ENCODE results near the gene MPND. TPM values are rescaled to one million over a fixed set of nuclear protein-coding genes. Genes with fewer than 3 reads are reported as not detected.
A peak's percentile ranks its signal among the peaks of the same experiment; 100 is the strongest.

The MPND gene
- total RNA-seq, 1 donor from 2014 or later, result 19.3 TPM

- peak overlapping the region; percentile 22 for H3K27ac Mint-ChIP-seq
- H3K4me3 Mint-ChIP-seq, result no peak overlapping the region
- peaks cover 12% of the 10 kb centered on the region for H3K4me1 Mint-ChIP-seq (ENCODE audit: low read depth)
- H3K27me3 Mint-ChIP-seq (ENCODE audit: insufficient read depth), result no peaks in the 10 kb centered on the region
- H3K36me3 Mint-ChIP-seq (ENCODE audit: low read depth), result peaks cover 11% of the 10 kb centered on the region
- H3K9me3 Mint-ChIP-seq, result no peaks in the 10 kb centered on the region
- no peak for DNase-seq (ENCODE audit: low spot score)
- intact Hi-C loops (cut with micrococcal nuclease), result no loop called here
Measured at GRCh38 chr19:4388337-4389063, 45.1 kb downstream of the MPND start.

- no peak for DNase-seq (ENCODE audit: low spot score)
- Mint-ChIP-seq H3K9me3 (no peaks in the 10 kb centered on the region), H3K4me1 (ENCODE audit: low read depth) (peaks cover 15% of the 10 kb centered on the region), H3K27me3 (ENCODE audit: insufficient read depth) (no peaks in the 10 kb centered on the region), H3K36me3 (ENCODE audit: low read depth) (peaks cover 13% of the 10 kb centered on the region), H3K27ac (no peak overlapping the region), H3K4me3 (no peak overlapping the region)
- intact Hi-C loops (cut with micrococcal nuclease), result no loop called here
Measured at GRCh38 chr19:4389064-4389375, 45.7 kb downstream of the MPND start.

GRCh38 chr19:4389511-4390016 lies 46.2 kb downstream of the MPND start:
- Mint-ChIP-seq H3K9me3 (no peaks in the 10 kb centered on the region), H3K4me1 (ENCODE audit: low read depth) (peaks cover 21% of the 10 kb centered on the region), H3K36me3 (ENCODE audit: low read depth) (peaks cover 17% of the 10 kb centered on the region), H3K4me3 (no peak overlapping the region), H3K27ac (no peak overlapping the region), H3K27me3 (ENCODE audit: insufficient read depth) (no peaks in the 10 kb centered on the region)
- DNase-seq (ENCODE audit: low spot score), result no peak
- intact Hi-C loops (cut with micrococcal nuclease), result no loop called here

- intact Hi-C loops (cut with micrococcal nuclease), result no loop called here
- no peaks in the 10 kb centered on the region for H3K9me3 Mint-ChIP-seq
- DNase-seq (ENCODE audit: low spot score), result no peak
- peak overlapping the region; percentile 19 for H3K4me3 Mint-ChIP-seq
- no peaks in the 10 kb centered on the region for H3K27me3 Mint-ChIP-seq (ENCODE audit: insufficient read depth)
- H3K4me1 Mint-ChIP-seq (ENCODE audit: low read depth), result peaks cover 26% of the 10 kb centered on the region
- H3K27ac Mint-ChIP-seq, result peak overlapping the region; percentile 63
- peaks cover 21% of the 10 kb centered on the region for H3K36me3 Mint-ChIP-seq (ENCODE audit: low read depth)
Measured at GRCh38 chr19:4390017-4390566, 46.7 kb downstream of the MPND start.

- Mint-ChIP-seq H3K4me1 (ENCODE audit: low read depth) (peaks cover 30% of the 10 kb centered on the region), H3K36me3 (ENCODE audit: low read depth) (peaks cover 27% of the 10 kb centered on the region), H3K4me3 (no peak overlapping the region), H3K9me3 (no peaks in the 10 kb centered on the region), H3K27me3 (ENCODE audit: insufficient read depth) (no peaks in the 10 kb centered on the region), H3K27ac (peak overlapping the region; percentile 56)
- intact Hi-C loops (cut with micrococcal nuclease), result no loop called here
- no peak for DNase-seq (ENCODE audit: low spot score)
Measured at GRCh38 chr19:4390567-4391305, 47.4 kb downstream of the MPND start.

- Mint-ChIP-seq H3K9me3 (no peaks in the 10 kb centered on the region), H3K27me3 (ENCODE audit: insufficient read depth) (no peaks in the 10 kb centered on the region), H3K36me3 (ENCODE audit: low read depth) (peaks cover 25% of the 10 kb centered on the region), H3K27ac (no peak overlapping the region), H3K4me3 (no peak overlapping the region), H3K4me1 (ENCODE audit: low read depth) (peaks cover 30% of the 10 kb centered on the region)
- intact Hi-C loops (cut with micrococcal nuclease), result no loop called here
- no peak for DNase-seq (ENCODE audit: low spot score)
Measured at GRCh38 chr19:4391306-4391693, 47.9 kb downstream of the MPND start.

- no peaks in the 10 kb centered on the region for H3K27me3 Mint-ChIP-seq (ENCODE audit: insufficient read depth)
- peaks cover 31% of the 10 kb centered on the region for H3K36me3 Mint-ChIP-seq (ENCODE audit: low read depth)
- no peak overlapping the region for H3K4me3 Mint-ChIP-seq
- H3K9me3 Mint-ChIP-seq, result no peaks in the 10 kb centered on the region
- intact Hi-C loops (cut with micrococcal nuclease), result no loop called here
- H3K27ac Mint-ChIP-seq, result no peak overlapping the region
- peaks cover 36% of the 10 kb centered on the region for H3K4me1 Mint-ChIP-seq (ENCODE audit: low read depth)
- DNase-seq (ENCODE audit: low spot score), result no peak
Measured at GRCh38 chr19:4391701-4392483, 48.5 kb downstream of the MPND start.

- Mint-ChIP-seq H3K27me3 (ENCODE audit: insufficient read depth) (peaks cover under 1% of the 10 kb centered on the region), H3K4me3 (no peak overlapping the region), H3K36me3 (ENCODE audit: low read depth) (peaks cover 35% of the 10 kb centered on the region), H3K27ac (peak overlapping the region; percentile 55), H3K4me1 (ENCODE audit: low read depth) (peaks cover 56% of the 10 kb centered on the region), H3K9me3 (no peaks in the 10 kb centered on the region)
- intact Hi-C loops (cut with micrococcal nuclease), result no loop called here
- no peak for DNase-seq (ENCODE audit: low spot score)
Measured at GRCh38 chr19:4393947-4394590, 50.7 kb downstream of the MPND start.

- H3K4me3 Mint-ChIP-seq, result peak overlapping the region; percentile 24
Measured at GRCh38 chr19:4396949-4397783, 53.8 kb downstream of the MPND start.

GRCh38 chr19:4399812-4400134 lies 56.4 kb downstream of the MPND start:
- no peak for DNase-seq (ENCODE audit: low spot score)
- H3K4me3 Mint-ChIP-seq, result peak overlapping the region; percentile 96
- peaks cover 31% of the 10 kb centered on the region for H3K36me3 Mint-ChIP-seq (ENCODE audit: low read depth)
- peak overlapping the region; percentile 94 for H3K27ac Mint-ChIP-seq
- H3K9me3 Mint-ChIP-seq, result no peaks in the 10 kb centered on the region
- intact Hi-C loops (cut with micrococcal nuclease), result loop anchor here (1.0 to 10.0 kb wide), 7 partner anchors 20 to 1215 kb away; partner anchors contain the start of genes EBI3, MPND, NCLN and ZBTB7A
- peaks cover 72% of the 10 kb centered on the region for H3K4me1 Mint-ChIP-seq (ENCODE audit: low read depth)
- peaks cover 3% of the 10 kb centered on the region for H3K27me3 Mint-ChIP-seq (ENCODE audit: insufficient read depth)

More at GRCh38 chr19:4396949-4397783, 53.8 kb downstream of the MPND start:
- Mint-ChIP-seq H3K4me1 (ENCODE audit: low read depth) (peaks cover 63% of the 10 kb centered on the region), H3K9me3 (no peaks in the 10 kb centered on the region), H3K36me3 (ENCODE audit: low read depth) (peaks cover 35% of the 10 kb centered on the region), H3K27me3 (ENCODE audit: insufficient read depth) (peaks cover 3% of the 10 kb centered on the region), H3K27ac (no peak overlapping the region)
- no peak for DNase-seq (ENCODE audit: low spot score)
- intact Hi-C loops (cut with micrococcal nuclease), result no loop called here

GRCh38 chr19:4400135-4400936 lies 57.0 kb downstream of the MPND start, which contains the start of gene SH3GL1:
Gene SH3GL1 (minus strand): TSS chr19:4400547. CDS start chr19:4400368, 179 bp downstream.
- no peaks in the 10 kb centered on the region for H3K9me3 Mint-ChIP-seq
- peaks cover 3% of the 10 kb centered on the region for H3K27me3 Mint-ChIP-seq (ENCODE audit: insufficient read depth)
- peaks cover 71% of the 10 kb centered on the region for H3K4me1 Mint-ChIP-seq (ENCODE audit: low read depth)
- peaks cover 28% of the 10 kb centered on the region for H3K36me3 Mint-ChIP-seq (ENCODE audit: low read depth)
- DNase-seq (ENCODE audit: low spot score), result peak; percentile 88
- H3K27ac Mint-ChIP-seq, result peak within 1 kb of the TSS; percentile 94
- peak within 1 kb of the TSS; percentile 96 for H3K4me3 Mint-ChIP-seq
- intact Hi-C loops (cut with micrococcal nuclease), result loop anchor here (1.0 to 10.0 kb wide), 6 partner anchors 21 to 1216 kb away; partner anchors contain the start of genes MPND, NCLN and ZBTB7A

All from activated T-helper 1 cell treated with anti-CD3 and anti-CD28 coated beads, Interleukin-12 subunit alpha, Interleukin-12 subunit beta, Interleukin-2, Interleukin-4 antibody, amounts not matched to agents 30 ng/mL and 10 ng/mL and 1 ng/mL, durations not matched to agents 14 hours and 24 hours and 36 hours (primary cell).